Bronchus fibroblast of lung (primary cell): Measurements from ENCODE around the gene PPM1D. TPM values are rescaled to one million over a fixed set of nuclear protein-coding genes. Genes with fewer than 3 reads are reported as not detected.

ENCODE experiments used
- total RNA-seq: library from RNA; depleted of rRNA; stranded (reverse); fragments of >200 nt; gene quantifications from 2 replicates; pipeline ENCODE4 v1.2.3, GENCODE V29; 2015

The PPM1D gene
- 4.0 and 4.7 TPM in 2 replicates for total RNA-seq

GRCh38 chr17:60599620-60600489 is at the start of gene PPM1D:
Gene PPM1D (plus strand): TSS chr17:60600193. CDS start chr17:60600415, 222 bp downstream.

GRCh38 chr17:60677308-60678117 is 77.5 kb downstream of the PPM1D start, which contains the start of gene BCAS3:
Gene BCAS3 (plus strand): TSS chr17:60677851.

Other genes with a start within 250 kb of the PPM1D start
- gene USP32, start 208.1 kb upstream of the PPM1D start, total RNA-seq, result 20.1 and 20.2 TPM in 2 replicates
- gene CHCT1, start 177.7 kb upstream of the PPM1D start, total RNA-seq, result under 0.01 TPM in 1 of 2 replicates, not detected in the other
- gene APPBP2, start 74.0 kb upstream of the PPM1D start, total RNA-seq, result 13.8 and 16.8 TPM in 2 replicates
- 5.9 and 7.1 TPM in 2 replicates for gene BCAS3, start 77.7 kb downstream of the PPM1D start, total RNA-seq